Ovary (tissue), 9 donors: ENCODE measurements around the gene SPATA45. TPM values are rescaled to one million over a fixed set of nuclear protein-coding genes. Genes with fewer than 3 reads are reported as not detected.

Source experiments
- DNase-seq, 5 donors: peaks; one replicate each; pipeline ENCODE4 v3.0.0-alpha.2; 2019 to 2020
- H3K27ac ChIP-seq, 2 donors: fragments of 200-600 bp; one replicate each; pipeline versions ENCODE4 v1.5.1 to v1.8.0; 2019 to 2022
- H3K27me3 ChIP-seq: fragments of 200-600 bp; one replicate; pipeline ENCODE4 v1.8.0; 2022
- H3K36me3 ChIP-seq: fragments of 200-600 bp; sonication (generic); one replicate; pipeline ENCODE4 v1.5.1; 2019
- H3K4me1 ChIP-seq: one replicate; pipeline ENCODE4 v1.8.1; 2013; ENCODE audit warnings: mild to moderate bottlenecking, moderate library complexity; ENCODE audit not compliant: insufficient read depth
- H3K4me3 ChIP-seq: fragments of 200-600 bp; sonication (generic); one replicate; pipeline ENCODE4 v1.5.1; 2017
- H3K9me3 ChIP-seq, 2 donors: fragments of 200-600 bp in 1 of 2; sonication (generic) in 1 of 2; one replicate each; pipeline versions ENCODE4 v1.5.1 to v1.8.1; 2013 to 2019; ENCODE audit warnings: mild to moderate bottlenecking in 1 of 2, moderate library complexity in 1 of 2
- CTCF ChIP-seq, 3 donors: fragments of 450-650 bp in 2 of 3; fragments of 200-600 bp in 1 of 3; IDR thresholded peaks; one replicate each; pipeline versions ENCODE4 v1.5.1 to v1.8.0; 2016 to 2022; ENCODE audit warnings: antibody characterized with exemption in 3 of 3, mild to moderate bottlenecking in 1 of 3
- EP300 ChIP-seq: sonication (generic); formaldehyde crosslinking; IDR thresholded peaks from one replicate; pipeline ENCODE4 v1.6.1; 2017; ENCODE audit warnings: antibody characterized with exemption
- POLR2A ChIP-seq: fragments of 450-650 bp; IDR thresholded peaks from one replicate; pipeline ENCODE4 v1.6.1; 2017; ENCODE audit warnings: antibody characterized with exemption, mild to moderate bottlenecking, moderate library complexity
- whole genome bisulfite sequencing, 3 donors: extraction: QIAGEN DNeasy Blood & Tissue Kit in 1 of 3; methylation state at CpG; one replicate each; pipeline versions ENCODE4 v1.1.5 to v1.1.7; 2013 to 2017; 5-methylcytosine and 5-hydroxymethylcytosine counted together
- intact Hi-C, 4 donors: fragments of 100-400 bp; cut with DNase I; formaldehyde crosslinking; loops; one replicate each; pipeline versions ENCODE4 v1.11.0 to v1.15.1; 2022 to 2023
- polyA plus RNA-seq, 2 donors: library from polyadenylated mRNA; stranded (reverse); fragments of 200-250 nt in 1 of 2; fragments of 350-450 nt in 1 of 2; fragmentation: Illumina TruSeq in 1 of 2; extraction: RNeasy Lipid Tissue Mini Kit (QIAGEN cat#74804) in 1 of 2; gene quantifications; one replicate each; pipeline ENCODE4 v1.2.3, GENCODE V29; 2013 to 2014
- total RNA-seq, 7 donors: library from RNA; depleted of rRNA in 2 of 7; stranded (reverse); fragments of >200 nt in 2 of 7; fragmentation: NEBNext Ultra II Directional in 3 of 7; extraction: Animal tissue kit (Norgen Biotek cat#: 25700) in 3 of 7; gene quantifications; one replicate each; pipeline versions ENCODE4 v1.1.0 to v1.2.4, GENCODE V29; 2016 to 2023
- donor health status: DM: no; HTN: no; CAD: no; lungs with moderate emphysema.
- donor health status: DM: no; HTN: no; CAD: no.
- donor health status: Bipolar disorder and iron deficiency.
- donor health status: DM: yes; HTN: yes; CAD: no.
- donor health status: DM: no; HTN: no; CAD: no.
- donor health status: DM: yes; HTN: yes; CAD: no.

SPATA45 gene
- total and polyA plus RNA-seq, 9 donors, result not detected

DNA sequence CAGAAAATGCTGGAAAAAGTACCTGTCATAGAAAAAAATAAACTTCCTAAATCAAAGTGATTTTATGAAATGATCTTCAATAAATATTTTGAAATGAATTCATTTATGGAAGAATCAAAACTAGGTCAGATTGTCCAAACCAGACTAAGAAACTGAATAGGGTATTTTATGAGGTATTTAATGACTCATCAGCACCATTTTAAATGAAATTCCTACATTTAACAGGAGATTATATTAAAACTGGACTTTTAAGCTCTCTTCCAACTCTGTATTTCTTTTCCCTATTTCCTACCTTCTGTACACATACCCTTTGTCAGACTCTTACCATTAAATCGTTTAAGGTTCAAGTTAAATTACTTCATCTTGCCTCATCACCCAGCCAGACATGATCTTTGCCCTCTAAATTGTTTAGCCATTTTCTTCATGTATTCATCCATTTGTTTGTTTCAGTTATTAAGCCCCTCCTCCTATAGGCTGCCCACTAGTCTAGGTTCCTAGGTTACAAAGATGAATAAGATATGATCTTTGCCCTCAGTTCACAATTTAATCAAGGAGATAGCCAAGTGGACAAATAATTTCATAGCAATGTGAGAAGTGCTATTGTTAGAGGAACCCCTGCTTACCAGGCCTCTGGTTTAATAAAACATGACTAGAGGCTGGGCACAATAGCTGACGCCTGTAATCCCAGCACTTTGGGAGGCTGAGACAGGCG is 30.7 kb downstream of the SPATA45 start:
- no peaks in the 10 kb centered on the region for H3K4me1 ChIP-seq
- intact Hi-C loops, result no loop called here
- DNase-seq, result no peak
- H3K4me3 ChIP-seq, result no peak overlapping the region
- no peaks in the 10 kb centered on the region for H3K27me3 ChIP-seq
- TF ChIP-seq CTCF (IDR thresholded peaks at IDR 0.05) (no peak), POLR2A (no peak), EP300 (no peak)
- WGBS, 3 donors, result 81 to 82% (median 82%) methylated on average over 3 of the region's 3 CpGs
- H3K36me3 ChIP-seq, result no peaks in the 10 kb centered on the region
- H3K9me3 ChIP-seq, result no peaks in the 10 kb centered on the region
- H3K27ac ChIP-seq, result no peak overlapping the region

DNA sequence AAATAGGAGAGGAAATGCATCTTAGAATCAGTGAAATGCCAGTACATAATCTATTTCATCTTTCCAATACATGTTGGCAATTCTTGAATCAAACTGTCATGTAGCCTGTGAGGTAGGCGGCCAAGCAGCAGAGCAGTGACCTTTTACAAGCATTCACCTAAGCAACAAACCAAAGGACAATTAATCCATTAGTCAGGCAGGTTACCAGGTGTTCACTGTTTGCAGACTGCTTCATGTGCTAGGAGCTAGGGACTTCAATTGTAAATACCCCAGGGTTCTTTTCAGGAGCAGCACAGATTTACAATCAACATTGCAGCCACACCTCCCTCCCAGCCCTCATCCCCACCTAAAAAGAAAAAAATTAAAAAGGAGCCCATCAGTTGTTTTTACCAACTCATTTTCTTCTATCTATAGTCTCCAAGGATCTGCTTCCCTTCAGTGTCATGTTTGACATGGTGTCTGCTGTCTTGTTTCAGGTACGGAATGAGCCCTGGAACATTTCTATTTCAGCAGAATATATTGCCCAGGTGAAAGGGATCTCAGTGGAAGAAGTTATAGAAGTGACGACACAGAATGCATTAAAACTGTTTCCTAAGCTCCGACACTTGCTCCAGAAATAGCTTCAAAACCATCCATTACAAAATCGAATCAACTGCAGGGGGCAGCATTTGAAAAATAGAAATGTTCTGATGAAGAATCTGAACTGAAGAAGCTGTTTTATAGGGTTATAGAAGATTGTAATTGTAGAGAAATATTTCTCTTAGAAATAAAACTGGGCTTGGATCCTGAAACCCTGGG is 32.7 kb downstream of the SPATA45 start:
- Histone ChIP-seq H3K27me3 (no peaks in the 10 kb centered on the region), H3K27ac (no peak overlapping the region), H3K4me1 (no peaks in the 10 kb centered on the region), H3K36me3 (no peaks in the 10 kb centered on the region), H3K4me3 (no peak overlapping the region), H3K9me3 (no peaks in the 10 kb centered on the region)
- intact Hi-C loops, result no loop called here
- WGBS, 3 donors, result 45 to 61% (median 56%) methylated on average over 5 of the region's 5 CpGs
- no peak for TF ChIP-seq EP300
- no peak for TF ChIP-seq CTCF (IDR thresholded peaks at IDR 0.05)
- no peak for TF ChIP-seq POLR2A
- DNase-seq, result no peak

GRCh38 chr1:212805767-212806166 is 41.7 kb downstream of the SPATA45 start:
- no peak for DNase-seq
- H3K27me3 ChIP-seq, result no peaks in the 10 kb centered on the region
- H3K27ac ChIP-seq, result no peak overlapping the region
- no peak for TF ChIP-seq POLR2A
- no peak for TF ChIP-seq EP300
- TF ChIP-seq CTCF (IDR thresholded peaks at IDR 0.05), result no peak
- H3K4me1 ChIP-seq, result no peaks in the 10 kb centered on the region
- intact Hi-C loops, result no loop called here
- WGBS, 3 donors, result 89 to 91% (median 90%) methylated on average over 3 of the region's 3 CpGs
- no peak overlapping the region for H3K4me3 ChIP-seq
- H3K36me3 ChIP-seq, result no peaks in the 10 kb centered on the region
- H3K9me3 ChIP-seq, result no peaks in the 10 kb centered on the region

DNA sequence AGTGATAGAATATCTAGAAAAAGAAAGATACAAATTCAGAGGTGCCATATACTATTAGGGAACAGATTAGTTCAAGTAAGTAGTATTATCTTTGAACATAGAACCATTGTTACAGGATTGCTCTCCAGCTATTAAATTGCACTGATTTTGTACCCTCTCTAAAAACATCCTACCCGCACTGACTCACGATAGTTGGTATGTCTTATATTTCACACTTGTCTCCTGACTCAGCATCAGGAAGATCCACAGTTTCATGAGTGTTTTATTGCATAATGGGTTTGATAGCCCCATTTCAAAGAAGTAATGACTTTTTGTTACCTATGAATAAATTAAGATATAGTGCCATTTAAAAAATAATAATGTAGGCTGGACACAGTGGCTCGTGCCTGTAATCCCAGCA is 49.8 kb downstream of the SPATA45 start:
- no peak for DNase-seq
- H3K4me3 ChIP-seq, result no peak overlapping the region
- WGBS, 3 donors, result 91 to 94% (median 93%) methylated on average over 3 of the region's 3 CpGs
- H3K27me3 ChIP-seq, result no peaks in the 10 kb centered on the region
- no peak overlapping the region for H3K27ac ChIP-seq
- TF ChIP-seq CTCF (IDR thresholded peaks at IDR 0.05) (no peak), EP300 (no peak), POLR2A (no peak)
- H3K36me3 ChIP-seq, result no peaks in the 10 kb centered on the region
- no peaks in the 10 kb centered on the region for H3K9me3 ChIP-seq
- H3K4me1 ChIP-seq, result peaks cover 2% of the 10 kb centered on the region
- intact Hi-C loops, result no loop called here
